SU-DHL-6 (cell line): ENCODE results near the gene TMEM212.

Source experiments
- CTCF ChIP-seq: fragments of 200-600 bp; sonication (generic); IDR thresholded peaks from one replicate; pipeline ENCODE4 v1.5.1; 2017; ENCODE audit warnings: antibody characterized with exemption, mild to moderate bottlenecking, low read length, moderate library complexity; ENCODE audit not compliant: insufficient read depth, poor library complexity, severe bottlenecking
- EZH2phosphoT487 ChIP-seq: fragments of 200-600 bp; sonication (generic), shearing (Covaris generic); conservative IDR thresholded peaks from 2 replicates; pipeline ENCODE4 v1.6.1; 2018; ENCODE audit warnings: mild to moderate bottlenecking, antibody characterized with exemption, low read length, moderate library complexity, mixed read lengths

GRCh38 chr3:171807806-171808205 is 35.3 kb upstream of the TMEM212 start:
- TF ChIP-seq CTCF (no peak), EZH2phosphoT487 (no peak)
